IMR-90 (cell line): ENCODE data around the gene NPBWR2.

Source experiments
- CEBPB ChIP-seq: IDR thresholded peaks from 2 replicates; pipeline ENCODE4 v1.6.1; 2012; ENCODE audit warnings: low read depth, low read length, improper control_type of control experiment
- FOS ChIP-seq: fragments of 150-350 bp; IDR thresholded peaks from 2 replicates; pipeline ENCODE4 v1.6.1; 2016; ENCODE audit warnings: low read depth, low read length
- MAFK ChIP-seq: IDR thresholded peaks from 2 replicates; pipeline ENCODE4 v1.6.1; 2012; ENCODE audit warnings: low read depth, low read length, improper control_type of control experiment
- MXI1 ChIP-seq: IDR thresholded peaks from 2 replicates; pipeline ENCODE4 v1.6.1; 2012; ENCODE audit warnings: low read depth, mild to moderate bottlenecking, low read length, moderate library complexity, borderline replicate concordance
- NFE2L2 ChIP-seq: fragments of 150-350 bp; IDR thresholded peaks from 2 replicates; pipeline ENCODE4 v1.6.1; 2016; ENCODE audit warnings: low read depth, mild to moderate bottlenecking, low read length
- POLR2A ChIP-seq: IDR thresholded peaks from 2 replicates; pipeline ENCODE4 v1.6.1; 2012; ENCODE audit warnings: mild to moderate bottlenecking, low read depth, low read length
- RAD21 ChIP-seq: IDR thresholded peaks from 2 replicates; pipeline ENCODE4 v1.6.1; 2012; ENCODE audit warnings: low read length, improper control_type of control experiment
- RCOR1 ChIP-seq: IDR thresholded peaks from 2 replicates; pipeline ENCODE4 v1.6.1; 2012; ENCODE audit warnings: mild to moderate bottlenecking, low read length, improper control_type of control experiment; ENCODE audit not compliant: insufficient replicate concordance
- USF2 ChIP-seq: fragments of 150-350 bp; IDR thresholded peaks from 2 replicates; pipeline ENCODE4 v1.6.1; 2017; ENCODE audit warnings: mild to moderate bottlenecking, antibody characterized with exemption, low read length, low read depth
- TF ChIP-seq, protein P1 (sequence below): conservative IDR thresholded peaks from 2 replicates; pipeline ENCODE4 v1.5.1; 2012; ENCODE audit warnings: mild to moderate bottlenecking, low read depth, low read length, improper control_type of control experiment

DNA sequence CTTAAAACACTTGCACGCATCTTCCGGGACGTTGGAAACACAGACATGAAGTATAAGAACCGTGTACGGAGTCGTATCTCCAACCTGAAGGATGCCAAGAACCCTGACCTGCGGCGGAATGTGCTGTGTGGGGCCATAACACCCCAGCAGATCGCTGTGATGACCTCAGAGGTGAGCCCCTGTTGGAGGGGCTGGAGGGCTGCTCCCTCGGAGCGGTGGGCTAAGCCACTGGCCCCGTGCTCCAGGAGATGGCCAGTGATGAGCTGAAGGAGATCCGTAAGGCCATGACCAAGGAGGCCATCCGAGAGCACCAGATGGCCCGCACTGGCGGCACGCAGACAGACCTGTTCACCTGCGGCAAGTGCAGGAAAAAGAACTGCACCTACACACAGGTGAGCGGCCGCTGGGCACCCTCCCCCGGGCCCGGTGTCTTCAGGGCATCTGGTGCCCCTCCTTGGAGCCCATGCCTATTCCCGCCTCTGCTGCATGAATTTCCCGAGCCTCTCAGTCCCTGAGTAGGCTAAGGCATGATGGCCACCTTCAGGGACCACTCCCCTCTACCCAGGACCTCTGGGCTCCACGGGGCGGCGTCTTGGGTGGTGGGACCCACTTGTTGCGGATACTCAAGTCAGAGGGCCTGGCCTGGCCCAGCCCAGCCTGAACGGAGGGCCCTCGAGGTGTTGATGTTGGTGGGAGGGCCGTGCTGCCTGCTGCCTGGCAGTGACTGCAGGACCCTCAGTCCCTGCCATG, 36.9 kb downstream of the NPBWR2 start:
- TF ChIP-seq POLR2A (no peak), MXI1 (no peak), CEBPB (no peak), MAFK (no peak), RAD21 (no peak), FOS (no peak), RCOR1 (no peak), NFE2L2 (no peak), USF2 (no peak)
- TF ChIP-seq, protein P1, sequence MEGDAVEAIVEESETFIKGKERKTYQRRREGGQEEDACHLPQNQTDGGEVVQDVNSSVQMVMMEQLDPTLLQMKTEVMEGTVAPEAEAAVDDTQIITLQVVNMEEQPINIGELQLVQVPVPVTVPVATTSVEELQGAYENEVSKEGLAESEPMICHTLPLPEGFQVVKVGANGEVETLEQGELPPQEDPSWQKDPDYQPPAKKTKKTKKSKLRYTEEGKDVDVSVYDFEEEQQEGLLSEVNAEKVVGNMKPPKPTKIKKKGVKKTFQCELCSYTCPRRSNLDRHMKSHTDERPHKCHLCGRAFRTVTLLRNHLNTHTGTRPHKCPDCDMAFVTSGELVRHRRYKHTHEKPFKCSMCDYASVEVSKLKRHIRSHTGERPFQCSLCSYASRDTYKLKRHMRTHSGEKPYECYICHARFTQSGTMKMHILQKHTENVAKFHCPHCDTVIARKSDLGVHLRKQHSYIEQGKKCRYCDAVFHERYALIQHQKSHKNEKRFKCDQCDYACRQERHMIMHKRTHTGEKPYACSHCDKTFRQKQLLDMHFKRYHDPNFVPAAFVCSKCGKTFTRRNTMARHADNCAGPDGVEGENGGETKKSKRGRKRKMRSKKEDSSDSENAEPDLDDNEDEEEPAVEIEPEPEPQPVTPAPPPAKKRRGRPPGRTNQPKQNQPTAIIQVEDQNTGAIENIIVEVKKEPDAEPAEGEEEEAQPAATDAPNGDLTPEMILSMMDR: no peak
